Smooth muscle cell (in vitro differentiated cells): ENCODE measurements around the gene MICALL2. TPM values are rescaled to one million over a fixed set of nuclear protein-coding genes. Genes with fewer than 3 reads are reported as not detected.

ENCODE experiments used
- DNase-seq: peaks from one replicate; lab custom pipeline; 2025; ENCODE audit not compliant: unreplicated experiment; lab: John Stamatoyannopoulos, UW
- H2AFZ ChIP-seq: fragments of 200-600 bp; sonication (generic); 2 replicates; pipeline ENCODE4 v1.6.0; 2016; ENCODE audit warnings: antibody characterized with exemption, low read depth, mild to moderate bottlenecking
- H3F3A ChIP-seq: fragments of 200-600 bp; sonication (generic); 2 replicates; pipeline ENCODE4 v1.6.0; 2017; ENCODE audit warnings: antibody characterized with exemption, low read depth
- H3K27ac ChIP-seq: fragments of 200-600 bp; sonication (generic); 2 replicates; pipeline ENCODE4 v1.5.1; 2016; ENCODE audit warnings: low read depth, mild to moderate bottlenecking
- H3K27me3 ChIP-seq: fragments of 200-600 bp; sonication (generic); 2 replicates; pipeline ENCODE4 v1.6.1; 2016; ENCODE audit warnings: low read depth, mild to moderate bottlenecking
- H3K36me3 ChIP-seq: fragments of 200-600 bp; sonication (generic); 2 replicates; pipeline ENCODE4 v1.5.1; 2016; ENCODE audit warnings: low read depth
- H3K4me1 ChIP-seq: fragments of 200-600 bp; sonication (generic); 2 replicates; pipeline ENCODE4 v1.5.1; 2016; ENCODE audit warnings: low read depth
- H3K4me2 ChIP-seq: fragments of 200-600 bp; sonication (generic); 2 replicates; pipeline ENCODE4 v1.6.0; 2016; ENCODE audit warnings: mild to moderate bottlenecking
- H3K4me3 ChIP-seq: fragments of 200-600 bp; sonication (generic); 2 replicates; pipeline ENCODE4 v1.5.1; 2016; ENCODE audit warnings: mild to moderate bottlenecking
- H3K79me2 ChIP-seq: fragments of 200-600 bp; sonication (generic); 2 replicates; pipeline ENCODE4 v1.6.0; 2016; ENCODE audit warnings: low read depth, mild to moderate bottlenecking
- H3K9ac ChIP-seq: fragments of 200-600 bp; sonication (generic); 2 replicates; pipeline ENCODE4 v1.6.0; 2016; ENCODE audit warnings: low read depth
- H3K9me3 ChIP-seq: fragments of 200-600 bp; sonication (generic); replicated peaks from 2 replicates; pipeline ENCODE4 v1.5.1; 2016; ENCODE audit warnings: low read depth
- H4K20me1 ChIP-seq: fragments of 200-600 bp; sonication (generic); 2 replicates; pipeline ENCODE4 v1.6.0; 2016; ENCODE audit warnings: low read depth
- WGBS: methylation state at CpG from one replicate; pipeline ENCODE4 v1.1.7; 2016; ENCODE audit warnings: low lambda C conversion rate; 5-methylcytosine and 5-hydroxymethylcytosine counted together
- polyA plus RNA-seq: library from polyadenylated mRNA; unstranded; fragments of >200 nt; fragmentation: Nextera tagmentation; extraction: Ambion mirVana; gene quantifications from 2 replicates; pipeline ENCODE4 v1.2.1, GENCODE V29; 2016
- total RNA-seq: library from RNA; depleted of rRNA; stranded (reverse); fragments of >200 nt; gene quantifications from 2 replicates; pipeline ENCODE4 v1.2.3, GENCODE V29; 2014
- TF ChIP-seq, protein P1 (sequence below): fragments of 200-600 bp; sonication (generic); IDR thresholded peaks from 2 replicates; pipeline ENCODE4 v1.5.1; 2017; ENCODE audit warnings: borderline replicate concordance, mild to moderate bottlenecking, antibody characterized with exemption; ENCODE audit not compliant: insufficient read depth, poor library complexity, severe bottlenecking

MICALL2 gene
- total and polyA plus RNA-seq, 2 experiments from 2014 or later = 4.2 to 18.9 TPM

DNA sequence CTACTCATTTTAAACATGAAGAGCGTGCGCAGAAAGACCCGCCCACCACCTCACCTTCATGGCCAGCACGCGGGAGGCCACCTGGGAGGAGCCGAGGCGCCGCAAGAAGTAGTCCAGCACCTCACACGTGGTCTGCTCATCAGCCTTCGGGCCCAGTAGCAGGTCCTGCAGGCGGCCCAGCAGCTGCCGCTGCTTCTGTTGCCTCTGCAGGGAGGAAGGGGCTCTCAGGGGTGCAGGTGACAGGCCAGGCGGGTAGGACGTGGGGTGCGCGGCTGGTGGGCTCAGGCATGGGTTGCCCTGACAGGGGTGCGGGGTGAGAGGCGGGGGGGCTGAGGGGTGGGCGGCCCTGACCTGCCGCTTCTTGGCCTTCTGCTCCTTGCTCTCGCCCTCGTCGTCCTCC is 27.3 kb upstream of the MICALL2 start:
- Histone ChIP-seq H3K4me1 (no peaks in the 10 kb centered on the region), H3K27ac (no peak overlapping the region), H3K4me2 (no peak overlapping the region), H3K36me3 (no peaks in the 10 kb centered on the region), H3K79me2 (no peaks in the 10 kb centered on the region), H3F3A (no peaks in the 10 kb centered on the region), H4K20me1 (peaks cover 9% of the 10 kb centered on the region), H2AFZ (no peak overlapping the region), H3K9me3 (no peaks in the 10 kb centered on the region), H3K4me3 (no peak overlapping the region), H3K9ac (no peak overlapping the region), H3K27me3 (no peaks in the 10 kb centered on the region)
- 96% methylated on average over 20 of the region's 23 CpGs for WGBS
- no peak for DNase-seq
- TF ChIP-seq, protein P1, sequence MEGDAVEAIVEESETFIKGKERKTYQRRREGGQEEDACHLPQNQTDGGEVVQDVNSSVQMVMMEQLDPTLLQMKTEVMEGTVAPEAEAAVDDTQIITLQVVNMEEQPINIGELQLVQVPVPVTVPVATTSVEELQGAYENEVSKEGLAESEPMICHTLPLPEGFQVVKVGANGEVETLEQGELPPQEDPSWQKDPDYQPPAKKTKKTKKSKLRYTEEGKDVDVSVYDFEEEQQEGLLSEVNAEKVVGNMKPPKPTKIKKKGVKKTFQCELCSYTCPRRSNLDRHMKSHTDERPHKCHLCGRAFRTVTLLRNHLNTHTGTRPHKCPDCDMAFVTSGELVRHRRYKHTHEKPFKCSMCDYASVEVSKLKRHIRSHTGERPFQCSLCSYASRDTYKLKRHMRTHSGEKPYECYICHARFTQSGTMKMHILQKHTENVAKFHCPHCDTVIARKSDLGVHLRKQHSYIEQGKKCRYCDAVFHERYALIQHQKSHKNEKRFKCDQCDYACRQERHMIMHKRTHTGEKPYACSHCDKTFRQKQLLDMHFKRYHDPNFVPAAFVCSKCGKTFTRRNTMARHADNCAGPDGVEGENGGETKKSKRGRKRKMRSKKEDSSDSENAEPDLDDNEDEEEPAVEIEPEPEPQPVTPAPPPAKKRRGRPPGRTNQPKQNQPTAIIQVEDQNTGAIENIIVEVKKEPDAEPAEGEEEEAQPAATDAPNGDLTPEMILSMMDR = no peak

DNA sequence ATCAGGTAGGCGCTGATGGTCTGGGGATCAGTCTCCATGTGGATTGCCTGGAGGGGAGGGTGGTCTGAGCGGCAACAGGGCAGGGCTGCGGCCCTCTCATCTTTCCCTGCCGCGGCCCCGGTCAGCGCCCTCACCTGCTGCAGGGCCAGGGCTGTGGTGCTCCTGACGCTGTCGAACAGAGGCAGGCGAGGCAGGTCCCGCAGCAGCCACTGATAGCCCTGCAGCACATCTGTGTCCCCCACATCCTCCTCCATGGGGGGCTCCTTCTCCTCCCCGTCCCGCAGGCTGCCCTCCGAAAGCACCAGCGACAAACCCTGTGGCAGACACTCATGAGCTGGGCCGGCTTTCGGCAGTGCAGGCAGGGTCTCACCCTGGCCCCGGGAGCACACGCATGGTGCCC is 25.9 kb upstream of the MICALL2 start:
- Histone ChIP-seq H3K4me1 (no peaks in the 10 kb centered on the region), H4K20me1 (no peaks in the 10 kb centered on the region), H3K36me3 (no peaks in the 10 kb centered on the region), H2AFZ (no peak overlapping the region), H3K4me3 (no peak overlapping the region), H3K4me2 (no peak overlapping the region), H3K27me3 (no peaks in the 10 kb centered on the region), H3K9ac (no peak overlapping the region), H3K27ac (no peak overlapping the region), H3F3A (no peaks in the 10 kb centered on the region), H3K9me3 (no peaks in the 10 kb centered on the region), H3K79me2 (no peaks in the 10 kb centered on the region)
- TF ChIP-seq, protein P1 = no peak
- DNase-seq = no peak
- WGBS = over 99% methylated on average over 19 of the region's 19 CpGs

GRCh38 chr7:1484569-1484968 is 25.3 kb upstream of the MICALL2 start:
- Histone ChIP-seq H3K4me1 (no peaks in the 10 kb centered on the region), H3K4me3 (no peak overlapping the region), H3K9ac (no peak overlapping the region), H3K4me2 (no peak overlapping the region), H3K27me3 (no peaks in the 10 kb centered on the region), H3K27ac (no peak overlapping the region), H3K9me3 (no peaks in the 10 kb centered on the region), H3F3A (no peaks in the 10 kb centered on the region), H2AFZ (no peak overlapping the region), H3K36me3 (no peaks in the 10 kb centered on the region), H4K20me1 (no peaks in the 10 kb centered on the region), H3K79me2 (no peaks in the 10 kb centered on the region)
- WGBS = 97% methylated on average over 11 of the region's 12 CpGs
- no peak for DNase-seq
- TF ChIP-seq, protein P1 = no peak
